ENCODE data around the gene USP25.

Gene USP25

GRCh38 chr21:15729674-15730483 is at the start of gene USP25:
TSS of gene USP25 (plus strand) at chr21:15729982. CDS start at chr21:15730394, 412 bp downstream.
- DNase-seq (ENCODE audit: low spot score): peak; percentile 87

GRCh38 chr21:15682186-15682895 is 47.4 kb upstream of the USP25 start:
- DNase-seq (ENCODE audit: low spot score): no peak

- DNase-seq (ENCODE audit: low spot score): no peak
Observed at GRCh38 chr21:15682977-15683376, 46.8 kb upstream of the USP25 start.

- DNase-seq (ENCODE audit: low spot score): no peak
Observed at GRCh38 chr21:15686506-15686905, 43.3 kb upstream of the USP25 start.

- DNase-seq (ENCODE audit: low spot score): no peak
Observed at GRCh38 chr21:15687208-15687607, 42.6 kb upstream of the USP25 start.

GRCh38 chr21:15688016-15688415 is 41.8 kb upstream of the USP25 start:
- no peak for DNase-seq (ENCODE audit: low spot score)

- DNase-seq (ENCODE audit: low spot score): no peak
Observed at GRCh38 chr21:15688809-15689208, 41.0 kb upstream of the USP25 start.

GRCh38 chr21:15692711-15693110 is 37.1 kb upstream of the USP25 start:
- DNase-seq (ENCODE audit: low spot score): no peak

- DNase-seq (ENCODE audit: low spot score): no peak
Observed at GRCh38 chr21:15695241-15695640, 34.5 kb upstream of the USP25 start.

- no peak for DNase-seq (ENCODE audit: low spot score)
Observed at GRCh38 chr21:15701830-15702229, 28.0 kb upstream of the USP25 start.

- no peak for DNase-seq (ENCODE audit: low spot score)
Observed at GRCh38 chr21:15703932-15704331, 25.9 kb upstream of the USP25 start.

GRCh38 chr21:15706696-15707095 is 23.1 kb upstream of the USP25 start:
- DNase-seq (ENCODE audit: low spot score): no peak

- DNase-seq (ENCODE audit: low spot score): no peak
Observed at GRCh38 chr21:15713412-15713811, 16.4 kb upstream of the USP25 start.

GRCh38 chr21:15718711-15719110 is 11.1 kb upstream of the USP25 start:
- DNase-seq (ENCODE audit: low spot score): no peak

GRCh38 chr21:15719976-15720375 is 9.8 kb upstream of the USP25 start:
- no peak for DNase-seq (ENCODE audit: low spot score)

GRCh38 chr21:15722591-15723324 is 7.0 kb upstream of the USP25 start:
- DNase-seq (ENCODE audit: low spot score): no peak

- DNase-seq (ENCODE audit: low spot score): no peak
Observed at GRCh38 chr21:15725949-15726348, 3.8 kb upstream of the USP25 start.

- no peak for DNase-seq (ENCODE audit: low spot score)
Observed at GRCh38 chr21:15728046-15728445, 1.7 kb upstream of the USP25 start.

- DNase-seq (ENCODE audit: low spot score): no peak
Observed at GRCh38 chr21:15729346-15729673, 472 bp upstream of the USP25 start.

GRCh38 chr21:15730484-15731242 is 881 bp downstream of the USP25 start:
- no peak for DNase-seq (ENCODE audit: low spot score)

GRCh38 chr21:15731243-15731613 is 1.4 kb downstream of the USP25 start:
- DNase-seq (ENCODE audit: low spot score): no peak

GRCh38 chr21:15732290-15732995 is 2.7 kb downstream of the USP25 start:
- DNase-seq (ENCODE audit: low spot score): no peak
